Measurements from ENCODE around the gene TAPT1.

- TF ChIP-seq SIN3A (IDR thresholded peaks at IDR 0.05; ENCODE audit: borderline replicate concordance, insufficient read depth, low read length) (no peak), REST (IDR thresholded peaks at IDR 0.05; ENCODE audit: insufficient read depth in 1 of 2, low read depth in 2 of 2, low read length in 2 of 2) (no peak)
Observed at GRCh38 chr4:16192631-16193518, 33.4 kb downstream of the TAPT1 start.

Measured in PFSK-1 (cell line).